Activated B cell treated with CpG ODN at 0.5 μM for 24 hours (primary cell): Measurements from ENCODE around the gene INTS6. TPM values are rescaled to one million over a fixed set of nuclear protein-coding genes. Genes with fewer than 3 reads are reported as not detected.

Source experiments
- ATAC-seq: fragments of 200-7000 bp; cut with Tn5 transposase; one replicate; pipeline ENCODE4 v1.10.0; 2021; ENCODE audit warnings: low read depth, mild to moderate bottlenecking, moderate library complexity
- CTCF ChIA-PET: fragments of 350-600 bp; sonication (Branson Sonifier 250); formaldehyde crosslinking; loops from one replicate; lab custom pipeline; 2021; ENCODE audit warnings: antibody characterized with exemption; lab: Charles Lee
- POLR2A ChIA-PET: fragments of 350-600 bp; sonication (Branson Sonifier 250); formaldehyde crosslinking; loops from one replicate; lab custom pipeline; 2021; ENCODE audit warnings: antibody characterized with exemption; lab: Charles Lee
- DNase-seq: peaks from one replicate; pipeline ENCODE4 v3.0.0; 2022
- H3K27ac Mint-ChIP-seq: one replicate; pipeline ENCODE4 v1.8.0; 2020; ENCODE audit warnings: mixed read lengths
- H3K27me3 Mint-ChIP-seq: one replicate; pipeline ENCODE4 v1.8.0; 2021; ENCODE audit warnings: mixed read lengths
- H3K36me3 Mint-ChIP-seq: one replicate; pipeline ENCODE4 v1.8.0; 2021; ENCODE audit warnings: low read depth, mixed read lengths
- H3K4me1 Mint-ChIP-seq: one replicate; pipeline ENCODE4 v1.8.0; 2021; ENCODE audit warnings: mixed read lengths
- H3K4me3 Mint-ChIP-seq: one replicate; pipeline ENCODE4 v1.8.0; 2020; ENCODE audit warnings: mild to moderate bottlenecking, mixed read lengths
- H3K9me3 Mint-ChIP-seq: one replicate; pipeline ENCODE4 v1.8.0; 2020; ENCODE audit warnings: mixed read lengths
- CTCF ChIP-seq: fragments of 200-600 bp; IDR thresholded peaks from one replicate; pipeline ENCODE4 v1.8.0; 2022; ENCODE audit warnings: antibody characterized with exemption, mild to moderate bottlenecking
- intact Hi-C: fragments of 100-400 bp; cut with micrococcal nuclease; formaldehyde crosslinking; loops from one replicate; pipeline ENCODE4 v1.15.1; 2024
- total RNA-seq: library from RNA; stranded (reverse); gene quantifications from 2 replicates; pipeline ENCODE4 v1.2.3, GENCODE V29; 2022

Gene INTS6
- total RNA-seq, 1 donor from 2014 or later, result 68.7 TPM

GRCh38 chr13:51500687-51501086 is 47.9 kb upstream of the INTS6 start:
- ATAC-seq (no peak), DNase-seq (no peak)
- no peak overlapping the region for H3K4me3 Mint-ChIP-seq
- CTCF ChIA-PET, result no interaction called here
- no peaks in the 10 kb centered on the region for H3K27me3 Mint-ChIP-seq
- no peak overlapping the region for H3K27ac Mint-ChIP-seq
- H3K36me3 Mint-ChIP-seq, result no peaks in the 10 kb centered on the region
- intact Hi-C loops, result loop anchor here (5.0 kb wide), 1 partner anchor 42 kb away; no protein-coding TSS in a partner anchor
- no peaks in the 10 kb centered on the region for H3K9me3 Mint-ChIP-seq
- no peak for TF ChIP-seq CTCF
- POLR2A ChIA-PET, result interaction anchor here (0.6 kb wide), 1 partner anchor 309 kb away, joined by 3 read pairs; no protein-coding TSS in a partner anchor
- H3K4me1 Mint-ChIP-seq, result peaks cover 15% of the 10 kb centered on the region

- H3K4me3 Mint-ChIP-seq, result no peak overlapping the region
- intact Hi-C loops, result loop anchor here (5.0 kb wide), 1 partner anchor 42 kb away; no protein-coding TSS in a partner anchor
- H3K27me3 Mint-ChIP-seq, result no peaks in the 10 kb centered on the region
- ATAC-seq (no peak), DNase-seq (no peak)
- TF ChIP-seq CTCF, result no peak
- CTCF ChIA-PET, result no interaction called here
- no peak overlapping the region for H3K27ac Mint-ChIP-seq
- peaks cover 15% of the 10 kb centered on the region for H3K4me1 Mint-ChIP-seq
- no peaks in the 10 kb centered on the region for H3K9me3 Mint-ChIP-seq
- H3K36me3 Mint-ChIP-seq, result no peaks in the 10 kb centered on the region
- POLR2A ChIA-PET, result interaction anchor here (0.7 kb wide), 1 partner anchor 44 kb away, joined by 5 read pairs; no protein-coding TSS in a partner anchor
These were observed 47.0 kb upstream of the INTS6 start for GRCh38 chr13:51499841-51500240.

GRCh38 chr13:51495316-51495715 is 42.5 kb upstream of the INTS6 start:
- intact Hi-C loops, result no loop called here
- Mint-ChIP-seq H3K4me1 (no peaks in the 10 kb centered on the region), H3K27ac (no peak overlapping the region), H3K36me3 (no peaks in the 10 kb centered on the region), H3K4me3 (no peak overlapping the region), H3K9me3 (no peaks in the 10 kb centered on the region), H3K27me3 (peaks cover 3% of the 10 kb centered on the region)
- no peak for DNase-seq
- POLR2A ChIA-PET, result no interaction called here
- TF ChIP-seq CTCF, result no peak
- CTCF ChIA-PET, result no interaction called here
- ATAC-seq, result no peak

- Mint-ChIP-seq H3K9me3 (no peaks in the 10 kb centered on the region), H3K27me3 (peaks cover 3% of the 10 kb centered on the region), H3K27ac (no peak overlapping the region), H3K36me3 (no peaks in the 10 kb centered on the region), H3K4me3 (no peak overlapping the region), H3K4me1 (no peaks in the 10 kb centered on the region)
- DNase-seq (no peak), ATAC-seq (no peak)
- POLR2A ChIA-PET, result no interaction called here
- CTCF ChIA-PET, result no interaction called here
- intact Hi-C loops, result no loop called here
- TF ChIP-seq CTCF, result no peak
These were observed 41.3 kb upstream of the INTS6 start for GRCh38 chr13:51494156-51494555.

- ChIA-PET POLR2A (no interaction called here), CTCF (no interaction called here)
- intact Hi-C loops, result no loop called here
- Mint-ChIP-seq H3K27ac (no peak overlapping the region), H3K36me3 (no peaks in the 10 kb centered on the region), H3K4me1 (no peaks in the 10 kb centered on the region), H3K4me3 (no peak overlapping the region), H3K27me3 (peaks cover 3% of the 10 kb centered on the region), H3K9me3 (peaks cover 7% of the 10 kb centered on the region)
- no peak for TF ChIP-seq CTCF
- ATAC-seq (no peak), DNase-seq (no peak)
These were observed 35.4 kb upstream of the INTS6 start for GRCh38 chr13:51488212-51488611.
